Measurements from ENCODE around the gene PI4KA.
"Not testable (repeated sequence)": the region's sequence is repeated elsewhere in the genome, so short reads cannot be mapped to it uniquely, and the experiment has no call there.

DNA sequence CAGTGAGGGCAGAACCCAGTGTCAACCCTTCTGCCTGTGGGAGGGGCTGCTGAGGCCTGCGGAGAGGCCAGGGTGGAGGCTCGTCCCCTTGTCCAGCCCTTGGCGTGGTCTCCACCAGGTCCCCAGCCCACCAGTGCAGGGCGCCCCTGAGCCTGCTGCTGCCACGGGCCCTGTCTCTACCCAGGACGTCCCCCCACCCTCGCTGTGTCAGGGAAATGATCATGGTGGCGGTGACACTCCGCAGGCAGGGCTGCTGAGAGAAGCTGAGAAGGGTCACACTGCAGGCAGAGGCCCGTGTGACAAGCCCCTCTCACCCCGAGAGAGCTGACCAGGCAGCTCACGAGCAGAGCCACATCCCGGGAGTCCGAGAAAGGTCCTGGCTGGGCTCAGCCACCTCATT lies 164.4 kb downstream of the PI4KA start:
- TF ChIP-seq, protein P1, sequence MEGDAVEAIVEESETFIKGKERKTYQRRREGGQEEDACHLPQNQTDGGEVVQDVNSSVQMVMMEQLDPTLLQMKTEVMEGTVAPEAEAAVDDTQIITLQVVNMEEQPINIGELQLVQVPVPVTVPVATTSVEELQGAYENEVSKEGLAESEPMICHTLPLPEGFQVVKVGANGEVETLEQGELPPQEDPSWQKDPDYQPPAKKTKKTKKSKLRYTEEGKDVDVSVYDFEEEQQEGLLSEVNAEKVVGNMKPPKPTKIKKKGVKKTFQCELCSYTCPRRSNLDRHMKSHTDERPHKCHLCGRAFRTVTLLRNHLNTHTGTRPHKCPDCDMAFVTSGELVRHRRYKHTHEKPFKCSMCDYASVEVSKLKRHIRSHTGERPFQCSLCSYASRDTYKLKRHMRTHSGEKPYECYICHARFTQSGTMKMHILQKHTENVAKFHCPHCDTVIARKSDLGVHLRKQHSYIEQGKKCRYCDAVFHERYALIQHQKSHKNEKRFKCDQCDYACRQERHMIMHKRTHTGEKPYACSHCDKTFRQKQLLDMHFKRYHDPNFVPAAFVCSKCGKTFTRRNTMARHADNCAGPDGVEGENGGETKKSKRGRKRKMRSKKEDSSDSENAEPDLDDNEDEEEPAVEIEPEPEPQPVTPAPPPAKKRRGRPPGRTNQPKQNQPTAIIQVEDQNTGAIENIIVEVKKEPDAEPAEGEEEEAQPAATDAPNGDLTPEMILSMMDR (IDR thresholded peaks at IDR 0.05), result not testable (repeated sequence)
- TF ChIP-seq EZH2, EZH2phosphoT487 (IDR thresholded peaks at IDR 0.05): not testable (repeated sequence)

Data from neural progenitor cell (in vitro differentiated cells).